Measurements from ENCODE around the gene LRP5. TPM values are rescaled to one million over a fixed set of nuclear protein-coding genes. Genes with fewer than 3 reads are reported as not detected.

Gene LRP5
- total RNA-seq, 1 donor from 2014 or later = 20.2 TPM

DNA sequence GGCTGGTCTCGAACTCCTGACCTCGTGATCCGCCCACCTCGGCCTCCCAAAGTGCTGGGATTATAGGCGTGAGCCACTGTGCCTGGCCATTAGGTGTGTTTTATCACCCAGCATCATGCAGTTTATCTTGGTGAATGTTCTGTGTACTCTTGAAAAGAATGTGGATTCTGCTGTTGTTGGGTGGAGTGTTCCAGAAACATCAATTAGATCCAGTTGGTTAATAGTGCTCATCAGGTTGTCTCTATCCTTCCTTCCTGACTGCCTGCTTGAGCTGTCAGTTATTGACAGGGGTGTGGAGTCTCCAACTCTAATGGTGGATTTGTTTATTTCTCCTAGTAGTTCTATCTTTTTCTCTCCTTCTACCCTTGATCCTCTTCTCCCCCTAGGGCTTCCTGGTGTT lies 118.0 kb downstream of the LRP5 start:
- no peak overlapping the region for H3K27ac Mint-ChIP-seq (ENCODE audit: unreplicated experiment)

GRCh38 chr11:68430801-68431200 lies 118.4 kb downstream of the LRP5 start:
- H3K4me1 ChIP-seq (ENCODE audit: insufficient read depth, low read length) = no peaks in the 10 kb centered on the region
- TF ChIP-seq EZH2 (IDR thresholded peaks at IDR 0.05; ENCODE audit: insufficient read depth, low read length) (no peak), CTCF (IDR thresholded peaks at IDR 0.05; ENCODE audit: insufficient read depth, low read depth, low read length) (no peak)
- no peaks in the 10 kb centered on the region for H4K20me1 ChIP-seq (ENCODE audit: insufficient read depth, low read length)
- FAIRE-seq (no peak), DNase-seq (ENCODE audit: low read depth) (no peak)
- H3K36me3 Mint-ChIP-seq (ENCODE audit: low read depth, unreplicated experiment) = peaks cover 39% of the 10 kb centered on the region
- no peak overlapping the region for H3K27ac Mint-ChIP-seq (ENCODE audit: unreplicated experiment)
- no peaks in the 10 kb centered on the region for H3K27me3 Mint-ChIP-seq (ENCODE audit: low read depth, unreplicated experiment)
- H3K9me3 Mint-ChIP-seq (ENCODE audit: unreplicated experiment) = peaks cover 10% of the 10 kb centered on the region
- H3K79me2 ChIP-seq (ENCODE audit: insufficient read depth, low read length) = no peaks in the 10 kb centered on the region
- H3K4me2 ChIP-seq (ENCODE audit: low read length) = no peak overlapping the region
- peaks cover 4% of the 10 kb centered on the region for H3K36me3 ChIP-seq (ENCODE audit: insufficient read depth, low read length)
- H3K9ac ChIP-seq (ENCODE audit: low read length) = no peak overlapping the region
- H3K9me3 ChIP-seq (ENCODE audit: insufficient read depth, low read depth, low read length) = peaks cover 9% of the 10 kb centered on the region
- no peak overlapping the region for H3K4me3 Mint-ChIP-seq (ENCODE audit: unreplicated experiment)
- H3K4me1 Mint-ChIP-seq (ENCODE audit: low read depth, unreplicated experiment) = no peaks in the 10 kb centered on the region
- H3K4me3 ChIP-seq (ENCODE audit: insufficient read depth, low read depth, low read length) = no peak overlapping the region
- no peak overlapping the region for H3K27ac ChIP-seq (ENCODE audit: low read depth, low read length)
- no peak overlapping the region for H2AFZ ChIP-seq (ENCODE audit: low read depth, low read length)
- no peaks in the 10 kb centered on the region for H3K27me3 ChIP-seq (ENCODE audit: insufficient read depth, low read length)

More for the DNA sequence above, 118.0 kb downstream of the LRP5 start:
- Histone ChIP-seq H3K27ac (ENCODE audit: low read depth, low read length) (no peak overlapping the region), H4K20me1 (ENCODE audit: insufficient read depth, low read length) (no peaks in the 10 kb centered on the region), H3K36me3 (ENCODE audit: insufficient read depth, low read length) (peaks cover 4% of the 10 kb centered on the region), H3K9me3 (ENCODE audit: insufficient read depth, low read depth, low read length) (peaks cover 9% of the 10 kb centered on the region), H3K4me3 (ENCODE audit: insufficient read depth, low read depth, low read length) (no peak overlapping the region), H2AFZ (ENCODE audit: low read depth, low read length) (no peak overlapping the region), H3K9ac (ENCODE audit: low read length) (no peak overlapping the region), H3K4me1 (ENCODE audit: insufficient read depth, low read length) (no peaks in the 10 kb centered on the region), H3K79me2 (ENCODE audit: insufficient read depth, low read length) (no peaks in the 10 kb centered on the region), H3K27me3 (ENCODE audit: insufficient read depth, low read length) (no peaks in the 10 kb centered on the region), H3K4me2 (ENCODE audit: low read length) (no peak overlapping the region)
- Mint-ChIP-seq H3K27me3 (ENCODE audit: low read depth, unreplicated experiment) (no peaks in the 10 kb centered on the region), H3K9me3 (ENCODE audit: unreplicated experiment) (peaks cover 10% of the 10 kb centered on the region), H3K36me3 (ENCODE audit: low read depth, unreplicated experiment) (peaks cover 39% of the 10 kb centered on the region), H3K4me3 (ENCODE audit: unreplicated experiment) (no peak overlapping the region), H3K4me1 (ENCODE audit: low read depth, unreplicated experiment) (no peaks in the 10 kb centered on the region)
- DNase-seq (ENCODE audit: low read depth) (no peak), FAIRE-seq (no peak)
- TF ChIP-seq EZH2 (IDR thresholded peaks at IDR 0.05; ENCODE audit: insufficient read depth, low read length) (no peak), CTCF (IDR thresholded peaks at IDR 0.05; ENCODE audit: insufficient read depth, low read depth, low read length) (no peak)

DNA sequence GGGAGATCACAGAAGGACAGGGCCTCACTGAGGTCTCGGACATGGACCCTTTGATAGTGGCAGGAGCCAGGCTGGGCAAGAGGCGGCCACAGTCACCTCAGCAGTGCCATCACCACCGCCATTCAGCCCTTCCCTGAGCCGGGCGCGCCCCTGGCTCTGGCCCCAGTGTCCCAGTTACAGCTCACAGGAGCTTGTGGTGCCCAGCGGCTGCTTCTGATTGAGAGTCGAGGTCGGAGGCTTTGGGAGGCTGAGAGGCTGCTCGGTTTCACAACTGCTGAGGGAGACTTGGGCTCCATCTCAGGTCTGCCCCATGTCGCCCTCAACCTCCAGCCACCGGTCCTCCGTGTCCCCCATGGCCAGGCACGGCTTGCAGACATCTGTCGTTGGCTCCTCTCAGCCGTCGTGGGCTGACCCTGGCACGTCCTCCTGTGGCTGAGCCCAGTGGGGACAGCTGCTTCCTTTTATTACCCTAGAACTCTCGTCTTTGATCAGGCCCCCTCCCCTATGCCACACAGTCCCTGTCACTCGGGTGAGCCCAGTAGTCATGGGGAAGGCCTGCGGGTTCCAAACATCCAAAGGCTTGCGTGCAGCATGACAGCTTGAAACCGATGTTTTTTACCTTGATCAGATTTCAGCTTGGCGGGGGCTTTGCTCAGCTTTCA lies 119.7 kb downstream of the LRP5 start:
- H3K9me3 Mint-ChIP-seq (ENCODE audit: unreplicated experiment) = peaks cover 10% of the 10 kb centered on the region
- no peak overlapping the region for H2AFZ ChIP-seq (ENCODE audit: low read depth, low read length)
- peaks cover 4% of the 10 kb centered on the region for H3K4me1 ChIP-seq (ENCODE audit: insufficient read depth, low read length)
- H3K27me3 Mint-ChIP-seq (ENCODE audit: low read depth, unreplicated experiment) = no peaks in the 10 kb centered on the region
- peaks cover 35% of the 10 kb centered on the region for H3K36me3 Mint-ChIP-seq (ENCODE audit: low read depth, unreplicated experiment)
- DNase-seq (ENCODE audit: low read depth) (no peak), FAIRE-seq (no peak)
- H3K27me3 ChIP-seq (ENCODE audit: insufficient read depth, low read length) = no peaks in the 10 kb centered on the region
- no peaks in the 10 kb centered on the region for H3K79me2 ChIP-seq (ENCODE audit: insufficient read depth, low read length)
- H3K9ac ChIP-seq (ENCODE audit: low read length) = no peak overlapping the region
- peaks cover 9% of the 10 kb centered on the region for H3K9me3 ChIP-seq (ENCODE audit: insufficient read depth, low read depth, low read length)
- H3K4me2 ChIP-seq (ENCODE audit: low read length) = no peak overlapping the region
- H3K27ac Mint-ChIP-seq (ENCODE audit: unreplicated experiment) = no peak overlapping the region
- peaks cover 4% of the 10 kb centered on the region for H3K36me3 ChIP-seq (ENCODE audit: insufficient read depth, low read length)
- no peak overlapping the region for H3K4me3 Mint-ChIP-seq (ENCODE audit: unreplicated experiment)
- peaks cover 5% of the 10 kb centered on the region for H3K4me1 Mint-ChIP-seq (ENCODE audit: low read depth, unreplicated experiment)
- H3K4me3 ChIP-seq (ENCODE audit: insufficient read depth, low read depth, low read length) = no peak overlapping the region
- no peak overlapping the region for H3K27ac ChIP-seq (ENCODE audit: low read depth, low read length)
- TF ChIP-seq EZH2 (IDR thresholded peaks at IDR 0.05; ENCODE audit: insufficient read depth, low read length) (no peak), CTCF (IDR thresholded peaks at IDR 0.05; ENCODE audit: insufficient read depth, low read depth, low read length) (no peak)
- H4K20me1 ChIP-seq (ENCODE audit: insufficient read depth, low read length) = no peaks in the 10 kb centered on the region

Measured in astrocyte (in vitro differentiated cells and primary cell).